PC-9 (cell line): ENCODE data around the gene PFN2. TPM values are rescaled to one million over a fixed set of nuclear protein-coding genes. Genes with fewer than 3 reads are reported as not detected.

ENCODE experiments used
- BruUV-seq: library from RNA; stranded (reverse); fragments of 400-500 nt; replicated peaks from 2 replicates; lab custom pipeline; 2021; lab: Mats Ljungman, UMichigan
- CTCF ChIA-PET: fragments of 300-600 bp; sonication (Branson Sonifier 250); formaldehyde crosslinking; loops from one replicate; lab custom pipeline; 2022; ENCODE audit warnings: antibody characterized with exemption; lab: Charles Lee
- POLR2A ChIA-PET: fragments of 300-600 bp; sonication (Branson Sonifier 250); formaldehyde crosslinking; loops from one replicate; lab custom pipeline; 2022; ENCODE audit warnings: antibody characterized with exemption; ENCODE audit not compliant: unreplicated experiment; lab: Charles Lee
- DNase-seq, 2 experiments: peaks; one replicate each; pipeline versions ENCODE4 v3.0.0 to v3.0.0-alpha.2; 2015 to 2022; ENCODE audit warnings: mixed read lengths in 1 of 2
- H2AFZ ChIP-seq: fragments of 200-600 bp; sonication (generic); 2 replicates; pipeline ENCODE4 v1.8.1; 2017; ENCODE audit warnings: antibody characterized with exemption
- H3F3A ChIP-seq: fragments of 200-600 bp; sonication (generic); 2 replicates; pipeline ENCODE4 v1.8.1; 2017; ENCODE audit warnings: antibody characterized with exemption, mild to moderate bottlenecking, low read depth; ENCODE audit not compliant: insufficient read depth
- H3K27ac ChIP-seq: fragments of 200-600 bp; sonication (generic); 2 replicates; pipeline ENCODE4 v1.6.1; 2016; ENCODE audit warnings: mixed run types
- H3K27me3 ChIP-seq: fragments of 200-600 bp; sonication (generic); 2 replicates; pipeline ENCODE4 v1.6.1; 2016; ENCODE audit warnings: low read depth, mixed run types; ENCODE audit not compliant: insufficient read depth
- H3K36me3 ChIP-seq: fragments of 200-600 bp; sonication (generic); 2 replicates; pipeline ENCODE4 v1.6.1; 2016; ENCODE audit warnings: low read depth, mixed run types
- H3K4me1 ChIP-seq: fragments of 200-600 bp; sonication (generic); replicated peaks from 2 replicates; pipeline ENCODE4 v1.6.1; 2016; ENCODE audit warnings: mixed run types; ENCODE audit not compliant: insufficient read depth
- H3K4me2 ChIP-seq: fragments of 200-600 bp; sonication (generic); 2 replicates; pipeline ENCODE4 v1.6.1; 2017; ENCODE audit warnings: mixed run types
- H3K4me3 ChIP-seq: fragments of 200-600 bp; sonication (generic); 2 replicates; pipeline ENCODE4 v1.6.1; 2016; ENCODE audit warnings: mixed run types
- H3K79me2 ChIP-seq: fragments of 200-600 bp; sonication (generic); 2 replicates; pipeline ENCODE4 v1.6.1; 2017; ENCODE audit warnings: low read depth, mixed run types
- H3K9me2 ChIP-seq: fragments of 200-600 bp; sonication (generic); 2 replicates; pipeline ENCODE4 v1.8.1; 2017; ENCODE audit warnings: mild to moderate bottlenecking; ENCODE audit not compliant: insufficient read depth
- H3K9me3 ChIP-seq: fragments of 200-600 bp; sonication (generic); 2 replicates; pipeline ENCODE4 v1.8.1; 2016; ENCODE audit warnings: low read depth; ENCODE audit not compliant: insufficient read depth
- H4K20me1 ChIP-seq: fragments of 200-600 bp; sonication (generic); 2 replicates; pipeline ENCODE4 v1.8.1; 2017; ENCODE audit not compliant: insufficient read depth
- EZH2 ChIP-seq: fragments of 200-600 bp; sonication (generic); IDR thresholded peaks from 2 replicates; pipeline ENCODE4 v1.8.0; 2017; ENCODE audit warnings: antibody characterized with exemption, low read depth
- intact Hi-C: fragments of 100-400 bp; cut with micrococcal nuclease; formaldehyde crosslinking; loops from one replicate; pipeline ENCODE4 v1.10.0; 2022; ENCODE audit not compliant: unreplicated experiment
- total RNA-seq: library from RNA; stranded (reverse); gene quantifications from 2 replicates; pipeline ENCODE4 v1.2.3, GENCODE V29; 2021
- TF ChIP-seq, protein P1 (sequence below): fragments of 200-600 bp; sonication (generic); conservative IDR thresholded peaks from 2 replicates; pipeline ENCODE4 v1.6.1; 2017; ENCODE audit warnings: mixed run types, antibody characterized with exemption, mild to moderate bottlenecking, moderate library complexity

The PFN2 gene
- total RNA-seq, 1 experiment from 2014 or later, result 187 TPM

- intact Hi-C loops, result loop anchor here (5.0 kb wide), 1 partner anchor 272 kb away; no protein-coding TSS in a partner anchor
- POLR2A ChIA-PET, result no interaction called here
- TF ChIP-seq, protein P1, sequence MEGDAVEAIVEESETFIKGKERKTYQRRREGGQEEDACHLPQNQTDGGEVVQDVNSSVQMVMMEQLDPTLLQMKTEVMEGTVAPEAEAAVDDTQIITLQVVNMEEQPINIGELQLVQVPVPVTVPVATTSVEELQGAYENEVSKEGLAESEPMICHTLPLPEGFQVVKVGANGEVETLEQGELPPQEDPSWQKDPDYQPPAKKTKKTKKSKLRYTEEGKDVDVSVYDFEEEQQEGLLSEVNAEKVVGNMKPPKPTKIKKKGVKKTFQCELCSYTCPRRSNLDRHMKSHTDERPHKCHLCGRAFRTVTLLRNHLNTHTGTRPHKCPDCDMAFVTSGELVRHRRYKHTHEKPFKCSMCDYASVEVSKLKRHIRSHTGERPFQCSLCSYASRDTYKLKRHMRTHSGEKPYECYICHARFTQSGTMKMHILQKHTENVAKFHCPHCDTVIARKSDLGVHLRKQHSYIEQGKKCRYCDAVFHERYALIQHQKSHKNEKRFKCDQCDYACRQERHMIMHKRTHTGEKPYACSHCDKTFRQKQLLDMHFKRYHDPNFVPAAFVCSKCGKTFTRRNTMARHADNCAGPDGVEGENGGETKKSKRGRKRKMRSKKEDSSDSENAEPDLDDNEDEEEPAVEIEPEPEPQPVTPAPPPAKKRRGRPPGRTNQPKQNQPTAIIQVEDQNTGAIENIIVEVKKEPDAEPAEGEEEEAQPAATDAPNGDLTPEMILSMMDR, result no peak
- no peak for TF ChIP-seq EZH2
- no peak overlapping the region for H2AFZ ChIP-seq
- H3K4me2 ChIP-seq, result no peak overlapping the region
- no peaks in the 10 kb centered on the region for H3K27me3 ChIP-seq
- H4K20me1 ChIP-seq, result peaks cover 9% of the 10 kb centered on the region; the same call in 1 of the 2 replicates
- H3K27ac ChIP-seq, result no peak overlapping the region
- peaks cover 73% of the 10 kb centered on the region for H3K79me2 ChIP-seq
- no peaks in the 10 kb centered on the region for H3K9me2 ChIP-seq
- H3K4me3 ChIP-seq, result no peak overlapping the region
- H3K9me3 ChIP-seq, result no peaks in the 10 kb centered on the region
- H3K36me3 ChIP-seq, result peaks cover 29% of the 10 kb centered on the region
- BruUV-seq, result no TSS peak
- H3K4me1 ChIP-seq, result peaks cover 24% of the 10 kb centered on the region
- DNase-seq, result no peak
- CTCF ChIA-PET, result interaction anchor here (0.6 to 2.9 kb wide), 4 partner anchors 12 to 255 kb away, joined by 3 to 26 read pairs (median 3); no protein-coding TSS in a partner anchor
- H3F3A ChIP-seq, result peaks cover 24% of the 10 kb centered on the region; the same call in 1 of the 2 replicates
These were observed 5.4 kb downstream of the PFN2 start for GRCh38 chr3:149965278-149965677.

DNA sequence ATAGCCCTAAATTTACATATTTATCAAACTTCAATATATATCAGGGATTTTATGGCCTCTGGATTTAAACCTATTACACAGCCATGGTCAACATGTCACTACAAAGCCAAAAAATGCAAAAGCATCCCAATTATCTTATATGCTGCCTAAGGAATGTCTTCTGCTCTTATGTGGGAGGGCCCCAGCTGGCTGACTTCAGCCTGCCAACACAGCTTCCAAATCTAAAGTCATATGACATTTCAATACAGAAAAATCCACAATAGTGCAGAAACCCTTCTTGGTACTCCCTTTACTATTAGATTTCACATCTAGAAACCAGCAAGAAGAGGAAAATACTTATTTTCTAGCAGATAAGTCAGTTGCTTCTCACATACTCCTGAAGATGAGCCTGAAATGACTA, 6.4 kb downstream of the PFN2 start:
- no TSS peak for BruUV-seq
- Histone ChIP-seq H3K27ac (no peak overlapping the region), H3K9me2 (no peaks in the 10 kb centered on the region), H3K4me3 (no peak overlapping the region), H3K4me2 (no peak overlapping the region), H2AFZ (no peak overlapping the region), H3F3A (peaks cover 24% of the 10 kb centered on the region; the same call in 1 of the 2 replicates), H3K27me3 (no peaks in the 10 kb centered on the region), H3K79me2 (peaks cover 63% of the 10 kb centered on the region), H4K20me1 (peaks cover 9% of the 10 kb centered on the region; the same call in 1 of the 2 replicates), H3K9me3 (no peaks in the 10 kb centered on the region), H3K36me3 (peaks cover 35% of the 10 kb centered on the region), H3K4me1 (peaks cover 24% of the 10 kb centered on the region)
- DNase-seq, result no peak
- intact Hi-C loops, result loop anchor here (5.0 kb wide), 1 partner anchor 452 kb away; no protein-coding TSS in a partner anchor
- no peak for TF ChIP-seq EZH2
- TF ChIP-seq, protein P1, result no peak
- POLR2A ChIA-PET, result interaction anchor here (0.7 kb wide), 1 partner anchor 10 kb away, joined by 4 read pairs; no protein-coding TSS in a partner anchor
- CTCF ChIA-PET, result interaction anchor here (0.9 kb wide), 1 partner anchor 256 kb away, joined by 3 read pairs; no protein-coding TSS in a partner anchor

- TF ChIP-seq, protein P1, result no peak
- TF ChIP-seq EZH2, result no peak
- Histone ChIP-seq H3K9me3 (no peaks in the 10 kb centered on the region), H3K36me3 (peaks cover 39% of the 10 kb centered on the region), H4K20me1 (peaks cover 9% of the 10 kb centered on the region; the same call in 1 of the 2 replicates), H3K4me3 (no peak overlapping the region), H3K4me1 (peaks cover 20% of the 10 kb centered on the region), H3K27me3 (no peaks in the 10 kb centered on the region), H3K4me2 (no peak overlapping the region), H3K9me2 (no peaks in the 10 kb centered on the region), H3K79me2 (peaks cover 55% of the 10 kb centered on the region), H3F3A (peaks cover 19% of the 10 kb centered on the region; the same call in 1 of the 2 replicates), H3K27ac (no peak overlapping the region), H2AFZ (no peak overlapping the region)
- no peak for DNase-seq
- ChIA-PET POLR2A (no interaction called here), CTCF (no interaction called here)
- BruUV-seq, result no TSS peak
- intact Hi-C loops, result loop anchor here (5.0 kb wide), 1 partner anchor 451 kb away; no protein-coding TSS in a partner anchor
These were observed 7.2 kb downstream of the PFN2 start for GRCh38 chr3:149963485-149963884.
